GM19239 (cell line): ENCODE measurements around the gene TBC1D14.
A peak's percentile ranks its signal among the peaks of the same experiment; 100 is the strongest.

ENCODE experiments used
- DNase-seq: peaks from one replicate; pipeline ENCODE4 v3.0.0; 2011; ENCODE audit warnings: low spot score; ENCODE audit not compliant: insufficient read length
- FAIRE-seq: peaks from 2 replicates; lab custom pipeline; 2011; peaks lifted over from hg19 to GRCh38; lab: Jason Lieb, UNC

Gene TBC1D14

DNA sequence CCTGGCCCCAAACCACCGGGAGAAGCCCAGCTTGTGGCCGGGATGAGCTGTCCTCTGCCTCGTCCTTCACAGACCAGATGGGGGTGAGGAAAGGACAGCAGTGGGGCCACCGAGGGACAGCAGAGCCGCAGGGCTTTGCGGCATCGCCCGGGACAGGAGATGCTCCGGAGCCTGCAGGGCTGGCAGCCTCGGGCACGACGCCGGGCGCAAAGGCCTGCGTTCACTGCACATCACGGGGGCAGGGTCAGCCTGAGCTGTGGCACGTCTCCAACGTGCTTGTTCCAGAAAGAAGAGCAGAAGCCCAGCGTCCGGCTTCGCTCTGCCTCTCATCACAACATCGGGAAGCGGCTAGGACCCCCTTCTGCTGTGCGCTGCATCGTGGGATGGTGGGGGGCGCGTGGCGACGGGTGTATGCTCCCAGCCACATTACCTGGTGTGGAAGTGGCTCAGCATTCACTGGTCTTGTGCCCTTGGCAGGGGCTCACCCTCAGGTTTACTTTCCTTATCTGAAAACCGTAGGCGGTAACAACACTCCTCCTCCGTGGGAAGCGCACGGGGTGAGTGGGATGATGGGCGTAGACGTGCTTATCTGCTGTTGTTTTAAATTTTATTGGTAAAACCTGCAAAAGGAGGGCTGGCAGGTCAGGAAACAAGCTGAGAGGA lies 141.0 kb downstream of the TBC1D14 start:
- DNase-seq (no peak), FAIRE-seq (no peak)

DNA sequence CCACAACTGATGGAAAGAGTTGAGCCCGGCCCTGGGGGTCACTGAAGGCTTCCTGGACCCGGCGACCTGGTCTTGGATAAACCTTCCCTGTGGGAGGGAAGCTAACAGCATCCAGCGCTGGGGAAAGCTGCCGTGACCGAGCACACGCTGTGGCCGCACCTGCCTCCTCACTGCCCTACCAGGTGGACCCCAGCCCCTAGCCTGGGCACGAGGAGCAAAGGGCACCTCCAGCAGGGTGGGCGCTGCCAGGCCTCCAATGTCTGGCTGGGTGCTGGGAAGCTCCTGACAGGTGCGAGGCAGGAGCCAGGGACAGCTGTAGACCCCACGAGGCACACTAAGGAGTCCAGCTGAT lies 141.5 kb downstream of the TBC1D14 start:
- DNase-seq (no peak), FAIRE-seq (no peak)

DNA sequence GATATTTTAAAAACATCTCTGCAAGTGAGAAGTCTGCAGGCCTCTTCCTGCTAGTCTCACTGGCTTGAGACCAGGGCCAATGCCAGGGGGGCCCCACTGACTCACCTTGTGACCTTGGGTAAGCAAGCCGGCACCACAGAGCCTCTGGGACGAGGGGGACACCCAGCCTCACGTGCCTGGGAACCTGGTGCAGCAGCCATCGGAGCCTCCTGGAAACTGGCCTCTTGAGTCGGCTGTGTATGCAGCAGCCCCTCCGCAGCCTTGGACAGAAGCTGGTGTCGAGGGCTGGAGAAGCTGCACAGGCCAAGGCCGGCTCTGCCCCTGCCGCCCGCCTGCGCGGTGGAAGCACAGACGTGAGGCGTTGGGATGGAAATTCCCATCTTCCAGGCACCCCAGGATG lies 142.3 kb downstream of the TBC1D14 start:
- FAIRE-seq, result no peak

DNA sequence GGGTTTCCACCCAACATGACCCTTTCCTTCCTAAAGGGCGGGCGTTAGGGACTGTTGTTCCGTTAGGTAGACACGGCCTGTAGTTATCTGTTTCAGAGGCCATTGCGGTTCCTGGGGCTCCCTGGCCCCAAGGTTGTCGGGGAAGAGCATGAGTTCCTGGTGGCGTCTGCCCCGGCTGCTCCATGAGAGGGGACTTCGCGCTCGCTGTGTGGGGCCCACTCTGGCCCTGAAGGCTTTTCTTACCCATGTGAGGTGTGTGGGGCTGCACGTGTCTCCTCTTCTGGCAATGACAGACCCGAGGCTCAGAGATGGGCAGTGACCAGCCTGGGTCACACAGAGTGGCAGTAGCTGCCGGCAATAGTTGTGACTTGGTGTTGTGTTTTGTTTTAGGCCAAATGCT lies 142.7 kb downstream of the TBC1D14 start:
- DNase-seq, result no peak
- FAIRE-seq, result no peak

More for the DNA sequence above, 142.3 kb downstream of the TBC1D14 start:
- no peak for DNase-seq

DNA sequence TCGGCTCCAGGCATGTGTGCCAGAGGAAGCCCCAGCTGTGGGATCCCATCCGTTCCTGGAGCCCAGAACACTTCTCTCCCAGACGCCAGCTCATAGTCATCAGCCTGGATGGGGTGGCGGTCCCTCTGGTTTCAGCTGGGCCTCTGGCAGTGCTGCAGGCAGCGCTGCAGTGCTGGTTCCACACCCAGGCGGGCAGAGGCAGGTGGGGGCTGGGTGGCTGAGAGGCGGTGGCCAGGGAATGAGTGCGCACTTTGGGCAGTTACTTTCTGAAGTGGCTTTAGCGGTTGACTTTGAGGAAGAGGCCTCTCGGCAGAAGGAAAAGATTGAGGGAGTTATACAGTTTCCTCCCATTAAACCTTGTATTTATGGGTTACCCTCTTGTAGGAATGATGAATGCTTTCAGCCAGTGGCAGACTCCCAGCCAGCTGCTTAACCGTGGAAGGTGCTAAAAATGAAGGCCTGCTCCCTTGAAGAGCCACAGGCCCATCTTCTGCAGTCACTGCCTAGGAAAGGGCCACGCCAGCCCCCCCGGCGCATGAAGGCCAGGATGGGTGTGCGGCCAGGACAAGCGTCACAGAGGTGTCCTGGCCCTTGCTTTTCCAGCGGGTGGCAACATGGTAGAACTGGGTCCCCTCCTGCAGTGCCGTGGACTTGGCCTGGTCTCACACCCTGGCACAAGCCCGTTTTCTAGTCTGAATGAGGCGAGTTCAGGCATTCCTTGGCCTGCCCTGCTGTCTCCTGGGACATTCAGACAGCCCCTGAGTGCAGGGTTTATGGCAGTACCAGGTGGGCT lies 143.5 kb downstream of the TBC1D14 start:
- no peak for FAIRE-seq

DNA sequence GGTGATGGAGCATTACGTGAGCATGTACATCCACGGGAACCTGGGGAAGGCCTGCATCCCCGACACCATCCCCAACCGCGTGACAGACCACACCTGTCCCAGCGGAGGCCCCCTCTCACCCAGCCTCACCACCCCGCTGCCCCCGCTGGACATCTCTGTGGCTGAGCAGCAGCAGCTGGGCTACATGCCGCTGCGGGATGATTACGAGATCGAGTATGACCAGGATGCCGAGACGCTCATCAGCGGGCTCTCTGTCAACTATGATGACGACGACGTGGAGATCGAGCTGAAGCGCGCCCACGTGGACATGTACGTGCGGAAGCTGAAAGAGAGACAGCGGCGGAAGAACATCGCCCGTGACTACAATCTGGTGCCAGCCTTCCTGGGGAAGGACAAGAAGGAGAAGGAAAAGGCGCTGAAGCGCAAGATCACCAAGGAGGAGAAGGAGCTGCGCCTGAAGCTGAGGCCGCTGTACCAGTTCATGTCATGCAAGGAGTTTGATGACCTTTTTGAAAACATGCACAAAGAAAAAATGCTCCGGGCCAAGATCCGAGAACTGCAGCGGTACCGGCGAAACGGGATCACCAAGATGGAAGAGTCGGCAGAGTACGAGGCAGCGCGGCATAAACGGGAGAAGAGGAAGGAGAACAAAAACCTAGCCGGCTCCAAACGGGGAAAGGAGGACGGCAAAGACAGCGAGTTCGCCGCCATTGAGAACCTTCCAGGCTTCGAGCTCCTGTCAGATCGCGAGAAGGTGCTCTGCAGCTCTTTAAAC lies 144.7 kb downstream of the TBC1D14 start:
- DNase-seq, result no peak
- no peak for FAIRE-seq

More for the DNA sequence above, 143.5 kb downstream of the TBC1D14 start:
- DNase-seq, result no peak

DNA sequence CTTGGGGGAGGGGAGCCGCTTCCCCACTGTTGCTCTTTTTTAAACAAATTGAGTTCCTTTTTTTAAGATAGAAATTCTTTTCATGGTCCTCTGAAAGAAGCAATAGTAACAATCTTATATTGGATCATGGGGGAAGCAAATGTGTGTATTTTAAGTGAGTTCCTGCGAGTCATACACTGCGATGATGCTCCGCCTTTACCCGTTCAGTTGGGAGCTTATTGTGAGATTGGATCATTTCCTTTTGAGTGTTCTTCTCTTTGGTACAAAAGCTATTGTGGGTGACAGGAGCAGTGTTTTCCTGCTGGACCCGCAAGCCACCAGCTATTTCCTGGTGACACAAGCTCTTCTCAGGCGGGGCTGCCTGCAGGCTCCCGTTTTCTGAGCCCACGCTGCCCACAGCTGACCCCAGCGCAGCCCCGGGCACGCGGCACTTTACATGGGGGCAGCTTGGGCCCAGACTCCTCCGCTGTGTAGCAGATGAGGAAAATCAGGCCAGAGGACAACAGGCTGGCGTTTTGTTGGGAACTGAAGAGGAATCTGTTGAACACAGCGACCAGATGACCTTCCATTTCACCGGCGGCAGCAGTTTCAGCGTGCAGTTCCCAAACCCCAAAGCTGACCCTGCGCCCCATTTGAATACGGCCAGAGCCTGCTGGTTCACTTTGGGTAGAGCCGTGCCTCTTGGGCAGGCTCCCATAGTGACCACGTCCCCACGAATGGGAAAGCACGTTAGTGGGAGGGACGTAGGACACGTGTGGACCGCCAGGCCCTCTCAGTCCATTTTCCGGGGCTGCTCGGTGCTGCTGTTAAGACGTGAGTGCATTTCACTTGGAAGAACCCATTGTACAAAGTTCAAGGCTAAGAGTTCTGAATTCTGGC lies 145.7 kb downstream of the TBC1D14 start:
- FAIRE-seq, result no peak
- DNase-seq, result no peak

DNA sequence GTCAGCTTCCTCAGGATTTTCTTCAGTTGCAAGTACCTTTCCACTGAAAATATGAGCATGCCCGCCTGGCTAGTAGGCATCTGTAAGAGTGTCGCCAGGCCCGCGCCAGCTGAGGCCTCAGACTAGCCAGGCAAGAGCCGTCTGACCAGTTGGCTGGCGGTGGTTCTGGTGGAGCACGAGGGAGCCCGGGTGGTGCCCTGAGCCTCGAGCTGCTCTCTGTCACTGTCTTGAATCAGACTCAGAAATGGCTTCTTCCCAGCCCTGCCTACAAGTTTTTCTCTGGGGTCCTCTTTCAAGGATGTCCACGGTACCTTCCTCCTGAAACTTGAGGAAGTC lies 146.3 kb downstream of the TBC1D14 start:
- FAIRE-seq (no peak), DNase-seq (no peak)

DNA sequence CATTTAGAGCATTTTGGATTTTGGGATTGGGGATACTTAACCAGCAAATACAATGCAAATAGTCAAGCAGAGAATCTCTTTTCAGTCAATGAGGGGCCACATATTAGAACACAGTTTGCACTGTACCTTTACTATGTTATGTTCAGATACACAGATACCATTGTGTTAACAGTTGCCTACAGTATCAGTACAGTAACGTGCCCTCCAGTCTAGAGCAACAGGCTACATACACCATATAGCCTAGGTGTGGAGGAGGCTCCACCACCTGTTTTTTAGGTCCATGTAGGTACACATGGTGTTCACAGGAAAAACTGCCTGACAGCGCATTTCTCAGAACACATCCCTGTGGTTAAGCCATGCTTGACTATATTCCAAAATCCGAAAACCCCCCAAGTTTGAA lies 149.2 kb downstream of the TBC1D14 start:
- DNase-seq, result no peak
- FAIRE-seq, result no peak

DNA sequence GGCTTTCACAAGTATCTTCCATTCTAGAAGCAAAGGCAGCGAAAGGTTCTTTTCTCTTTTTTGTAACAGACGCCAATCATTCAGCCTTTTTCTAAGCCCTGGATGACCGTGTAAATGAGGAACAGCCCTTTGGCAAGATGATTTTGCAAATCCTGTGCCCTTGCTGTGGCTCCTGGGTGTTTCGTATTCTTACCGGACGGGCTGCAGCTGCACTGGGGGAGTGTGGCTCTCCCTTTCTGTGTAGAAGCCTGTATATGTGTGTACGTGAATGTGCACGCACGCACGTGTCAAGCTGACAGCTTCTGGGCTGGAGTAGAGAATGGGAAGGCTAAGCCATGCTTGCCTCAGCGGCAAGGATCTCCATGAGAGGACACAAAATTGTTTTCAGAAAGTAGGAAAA lies 150.0 kb downstream of the TBC1D14 start:
- FAIRE-seq, result no peak
- no peak for DNase-seq

DNA sequence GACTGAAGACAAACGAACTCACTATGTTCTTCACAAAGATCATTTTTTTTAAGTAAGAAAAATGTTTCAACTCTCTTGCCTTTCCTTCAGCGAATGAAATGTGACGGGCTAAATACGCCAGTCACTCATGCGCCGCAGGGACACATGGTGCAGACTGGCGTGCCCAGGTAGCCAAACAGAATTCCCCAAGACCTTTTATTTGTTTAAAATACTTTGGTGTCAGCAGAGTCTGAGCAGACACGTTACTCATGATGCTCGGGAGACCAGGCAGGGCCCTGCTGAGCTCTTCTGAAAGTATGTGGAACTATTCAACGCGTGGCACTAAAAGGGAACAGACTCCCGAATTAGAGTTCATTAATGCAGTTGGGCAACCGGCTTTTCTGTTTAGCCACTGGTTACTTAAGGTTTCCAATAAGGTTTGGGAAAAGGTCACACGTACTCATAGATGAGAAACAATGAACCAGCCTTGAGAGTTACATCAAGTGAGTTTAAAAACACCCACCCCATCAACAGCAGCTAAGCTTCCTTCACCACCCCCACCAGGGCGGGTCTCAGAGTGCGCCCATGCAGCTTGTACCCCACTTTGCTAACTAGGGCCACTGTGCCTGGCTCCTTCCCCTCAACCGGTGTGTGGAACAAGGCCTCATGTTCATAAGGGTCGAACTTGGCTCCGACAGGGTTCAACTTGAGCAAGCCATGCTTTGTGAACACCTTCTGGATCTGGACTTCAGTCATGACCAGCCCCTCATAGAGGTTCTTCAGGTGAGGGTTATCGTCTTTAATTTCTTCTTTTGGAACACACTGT lies 150.9 kb downstream of the TBC1D14 start:
- FAIRE-seq, result no peak
- DNase-seq, result no peak

DNA sequence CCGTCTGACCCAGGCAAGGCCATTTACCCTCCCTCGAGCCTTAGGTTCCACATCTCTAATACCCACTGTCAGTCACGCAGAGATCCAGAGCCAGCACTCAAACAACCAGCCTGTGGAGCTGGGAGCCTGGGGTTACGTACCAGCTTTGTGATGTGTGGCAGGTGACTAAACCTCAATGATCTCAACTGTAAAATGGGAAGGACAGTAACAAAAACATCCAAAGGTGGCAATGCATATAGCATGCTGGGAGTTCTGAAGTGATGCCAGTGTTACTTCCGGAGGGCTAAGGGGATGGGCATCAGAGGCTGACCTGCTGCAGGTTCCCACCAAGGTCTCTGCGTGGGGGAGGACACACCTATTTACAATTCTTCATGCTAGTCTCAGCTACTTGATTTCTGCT lies 152.2 kb downstream of the TBC1D14 start:
- DNase-seq, result no peak
- no peak for FAIRE-seq

DNA sequence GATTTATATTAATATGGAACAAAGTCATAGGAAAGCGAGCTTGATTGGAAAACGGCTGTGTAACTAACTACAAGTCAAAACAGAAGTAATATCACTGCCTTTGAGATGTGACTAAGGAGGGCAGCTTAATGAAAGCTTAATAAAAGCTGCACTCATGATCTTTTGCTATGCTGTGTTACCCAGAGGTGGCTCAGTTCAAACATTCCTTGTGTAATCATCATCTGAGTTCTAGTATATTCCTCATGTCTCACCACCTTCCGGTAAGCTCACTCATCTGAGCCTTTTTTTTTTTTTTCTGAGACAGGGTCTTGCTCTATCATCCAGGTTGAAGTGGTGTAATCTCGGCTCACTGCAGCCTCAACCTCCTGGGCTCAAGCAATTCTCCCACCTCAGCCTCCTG lies 153.2 kb downstream of the TBC1D14 start:
- DNase-seq, result no peak
- FAIRE-seq, result no peak

DNA sequence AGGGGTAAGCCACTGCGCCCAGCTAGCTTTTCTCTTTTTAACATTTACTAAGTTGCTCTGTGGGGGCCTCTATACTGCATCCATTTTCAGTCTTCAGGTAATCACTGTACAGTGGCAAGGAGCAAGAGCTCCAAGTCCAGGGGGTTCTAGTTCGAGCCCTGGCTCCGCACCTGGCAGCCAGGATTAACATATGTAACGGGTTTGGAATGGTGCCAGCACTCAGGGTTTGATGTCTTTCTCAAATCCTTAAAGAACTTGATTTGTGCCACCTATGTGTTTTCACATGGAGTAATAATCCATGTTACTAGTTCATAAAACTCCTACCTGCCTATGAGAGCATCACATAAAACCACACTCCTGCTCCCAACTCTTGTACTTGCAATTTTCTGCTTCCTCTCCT lies 153.7 kb downstream of the TBC1D14 start:
- FAIRE-seq, result no peak

DNA sequence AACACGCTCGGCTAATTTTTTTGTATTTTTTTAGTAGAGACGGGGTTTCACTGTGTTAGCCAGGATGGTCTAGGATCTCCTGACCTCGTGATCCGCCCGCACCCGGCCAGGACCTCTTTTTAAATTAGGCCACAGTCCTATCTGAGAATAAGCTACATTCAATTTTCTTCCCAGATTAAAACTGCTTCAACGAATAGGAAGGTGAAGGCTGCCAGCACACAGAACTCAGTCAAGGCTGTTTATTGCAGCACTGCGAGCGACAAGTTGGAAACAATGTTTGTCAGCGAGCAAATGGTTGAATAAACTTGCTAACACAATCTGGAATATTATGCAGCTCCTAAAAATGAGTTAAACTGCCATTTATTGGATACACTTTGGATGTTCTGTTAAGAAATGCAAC lies 156.4 kb downstream of the TBC1D14 start:
- no peak for DNase-seq
- FAIRE-seq, result no peak

More for the DNA sequence above, 153.7 kb downstream of the TBC1D14 start:
- DNase-seq, result no peak

DNA sequence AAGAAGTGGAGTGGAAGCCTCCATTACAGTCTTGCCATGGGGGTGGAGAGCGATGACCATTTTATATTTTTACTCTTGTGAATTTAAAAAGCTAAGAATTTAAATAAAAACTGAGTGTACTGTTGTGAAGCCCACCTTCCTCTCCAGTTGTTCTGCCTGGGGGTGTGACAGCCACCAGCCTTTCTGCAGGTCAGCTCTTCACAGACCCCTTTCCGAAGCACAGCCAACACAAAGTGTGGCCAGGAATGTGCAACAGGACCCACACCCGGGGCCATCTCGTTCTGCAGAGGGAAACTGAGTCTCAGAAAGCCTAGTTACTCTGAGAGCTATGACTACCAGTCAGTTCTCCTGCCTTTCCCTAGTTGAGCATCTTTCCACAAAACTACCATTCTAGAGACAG lies 156.9 kb downstream of the TBC1D14 start:
- FAIRE-seq (no peak), DNase-seq (no peak)

DNA sequence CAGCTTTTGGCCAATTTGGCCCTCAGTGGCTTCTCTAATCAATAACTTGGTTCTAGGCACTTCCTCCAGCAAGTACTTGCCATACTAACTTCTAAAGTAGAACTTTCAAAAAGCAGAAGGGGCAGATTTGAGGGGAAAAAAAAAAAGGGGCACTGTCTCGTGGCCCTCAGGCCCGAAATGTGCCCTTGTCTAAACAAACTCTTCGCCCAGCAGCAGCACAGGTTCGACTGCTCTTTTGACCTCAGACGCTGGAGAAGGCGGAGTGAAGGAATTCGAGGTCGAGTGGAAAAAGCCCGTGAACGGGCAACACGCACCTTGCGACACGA lies 157.5 kb downstream of the TBC1D14 start:
- no peak for DNase-seq

DNA sequence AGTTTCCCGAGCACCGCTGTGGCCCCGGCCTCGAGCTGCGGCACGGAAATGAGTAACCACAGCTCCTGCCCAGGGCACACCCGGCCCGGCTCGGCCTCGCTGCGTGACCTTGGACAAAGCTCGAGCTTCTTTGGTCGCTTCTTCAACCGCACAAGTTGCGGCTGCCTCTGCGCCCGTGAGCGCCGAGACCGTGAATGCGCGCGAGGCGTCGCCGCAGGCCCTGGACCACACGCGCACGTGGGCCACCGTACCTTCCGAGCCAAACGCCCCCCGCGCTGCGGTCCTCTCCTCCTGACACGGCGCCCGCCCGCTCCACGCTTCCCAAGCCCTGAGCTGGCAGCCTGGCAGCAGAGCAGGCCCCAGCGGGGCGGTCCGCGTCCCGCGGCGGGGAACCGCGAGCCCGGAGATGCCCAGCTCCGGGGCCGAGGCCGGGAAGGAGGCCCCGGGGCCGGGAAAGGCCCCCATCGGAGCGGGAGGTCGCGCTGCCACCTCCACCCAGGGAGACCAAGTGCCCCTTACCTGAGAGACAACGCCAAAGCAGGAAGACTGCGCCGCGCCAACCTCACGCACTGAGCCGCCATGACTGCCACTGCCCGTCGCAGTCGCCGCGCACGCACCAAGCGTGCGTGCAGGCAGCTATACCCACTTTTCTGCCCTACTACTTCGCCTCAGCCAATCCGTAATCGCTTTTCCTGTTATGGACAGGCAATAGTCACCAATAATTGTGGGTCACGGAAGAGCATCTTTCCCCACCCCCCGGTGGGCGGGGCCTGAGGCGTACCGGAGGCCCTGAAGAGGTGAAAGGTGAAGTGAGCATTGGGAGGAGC lies 158.0 kb downstream of the TBC1D14 start, which contains the start of gene GRPEL1:
Gene GRPEL1, minus strand, starts transcription at position 613 of the 827 bp plus-strand sequence. Its CDS starts 32 bp downstream, at position 581.
- DNase-seq (peak; percentile 94), FAIRE-seq (peak; percentile 96)

More for the DNA sequence above, 157.5 kb downstream of the TBC1D14 start:
- no peak for FAIRE-seq
